HepG2 (cell line): Measurements from ENCODE around the gene ZNF367. TPM values are rescaled to one million over a fixed set of nuclear protein-coding genes. Genes with fewer than 3 reads are reported as not detected.

Source experiments
- BCL3 ChIP-seq: sonication (generic); formaldehyde crosslinking; IDR thresholded peaks from 2 replicates; pipeline ENCODE4 v1.5.1; 2020; ENCODE audit warnings: mild to moderate bottlenecking, missing genetic modification reagents, moderate library complexity
- EP300 ChIP-seq, 3 experiments: sonication (generic) in 1 of 3; formaldehyde crosslinking in 1 of 3; IDR thresholded peaks; 2 replicates each; pipeline versions ENCODE4 v1.5.1 to v1.6.1; 2011 to 2020; ENCODE audit warnings: low read depth in 2 of 3, low read length in 2 of 3, borderline replicate concordance in 1 of 3, improper control_type of control experiment in 1 of 3, mild to moderate bottlenecking in 1 of 3, missing genetic modification reagents in 1 of 3, moderate library complexity in 1 of 3
- ERF ChIP-seq: IDR thresholded peaks from 2 replicates; pipeline ENCODE4 v1.6.1; 2018; ENCODE audit warnings: missing biosample characterization, missing genetic modification reagents
- GATAD2A ChIP-seq: IDR thresholded peaks from 2 replicates; pipeline ENCODE4 v1.6.1; 2016
- MAFF ChIP-seq: IDR thresholded peaks from 2 replicates; pipeline ENCODE4 v1.6.1; 2011; ENCODE audit warnings: low read depth, low read length, improper control_type of control experiment
- NFRKB ChIP-seq: fragments of 450-650 bp; IDR thresholded peaks from 2 replicates; pipeline ENCODE4 v1.6.1; 2017
- NKX3-1 ChIP-seq: sonication (generic); formaldehyde crosslinking; IDR thresholded peaks from 2 replicates; pipeline ENCODE4 v1.5.0; 2020; ENCODE audit warnings: missing genetic modification reagents
- RAD21 ChIP-seq: fragments of 450-650 bp; formaldehyde crosslinking; IDR thresholded peaks from 2 replicates; pipeline ENCODE4 v1.5.0; 2020; ENCODE audit warnings: mild to moderate bottlenecking
- RARG ChIP-seq: sonication (generic); formaldehyde crosslinking; IDR thresholded peaks from 2 replicates; pipeline ENCODE4 v1.4.0; 2020; ENCODE audit warnings: low read depth, mild to moderate bottlenecking, missing genetic modification reagents
- STAG1 ChIP-seq: sonication (generic); formaldehyde crosslinking; IDR thresholded peaks from 2 replicates; pipeline ENCODE4 v1.4.0; 2020; ENCODE audit warnings: missing genetic modification reagents
- ZFP62 ChIP-seq: sonication (generic); formaldehyde crosslinking; IDR thresholded peaks from 2 replicates; pipeline ENCODE4 v1.4.0; 2020; ENCODE audit warnings: missing genetic modification reagents
- ZFP82 ChIP-seq: sonication (generic); formaldehyde crosslinking; IDR thresholded peaks from 2 replicates; pipeline ENCODE4 v1.5.1; 2020; ENCODE audit warnings: mild to moderate bottlenecking, missing genetic modification reagents, borderline replicate concordance
- ZIK1 ChIP-seq: sonication (generic); formaldehyde crosslinking; IDR thresholded peaks from 2 replicates; pipeline ENCODE4 v1.5.0; 2020; ENCODE audit warnings: mild to moderate bottlenecking, low read depth, missing genetic modification reagents, borderline replicate concordance
- ZMAT3 ChIP-seq: sonication (generic); formaldehyde crosslinking; conservative IDR thresholded peaks from 2 replicates; pipeline ENCODE4 v1.7.0; 2021; ENCODE audit warnings: missing genetic modification reagents
- ZMYM3 ChIP-seq: sonication (generic); formaldehyde crosslinking; IDR thresholded peaks from 2 replicates; pipeline ENCODE4 v1.5.1; 2020; ENCODE audit warnings: mild to moderate bottlenecking, missing genetic modification reagents
- ZNF260 ChIP-seq: sonication (generic); formaldehyde crosslinking; IDR thresholded peaks from 2 replicates; pipeline ENCODE4 v1.4.0; 2020; ENCODE audit warnings: missing genetic modification reagents, low read depth, mild to moderate bottlenecking, borderline replicate concordance
- ZNF292 ChIP-seq: sonication (generic); formaldehyde crosslinking; IDR thresholded peaks from 2 replicates; pipeline ENCODE4 v1.8.1; 2022; ENCODE audit warnings: mild to moderate bottlenecking, low read depth, missing genetic modification reagents, borderline replicate concordance
- ZNF317 ChIP-seq: sonication (generic); formaldehyde crosslinking; IDR thresholded peaks from 2 replicates; pipeline ENCODE4 v1.5.0; 2020; ENCODE audit warnings: mild to moderate bottlenecking, missing genetic modification reagents
- ZNF343 ChIP-seq: sonication (generic); formaldehyde crosslinking; IDR thresholded peaks from 2 replicates; pipeline ENCODE4 v1.4.0; 2020; ENCODE audit warnings: mild to moderate bottlenecking, missing genetic modification reagents
- ZNF639 ChIP-seq: conservative IDR thresholded peaks from 2 replicates; pipeline ENCODE4 v1.6.1; 2018; ENCODE audit warnings: missing genetic modification reagents
- ZNF678 ChIP-seq: sonication (generic); formaldehyde crosslinking; IDR thresholded peaks from 2 replicates; pipeline ENCODE4 v1.4.0; 2020; ENCODE audit warnings: mild to moderate bottlenecking, missing genetic modification reagents
- polyA plus RNA-seq, 8 experiments: library from polyadenylated mRNA; depleted of rRNA in 3 of 8; stranded (reverse) in 7 of 8; unstranded in 1 of 8; fragments of >200 nt; fragmentation: Illumina TruSeq in 4 of 8; extraction: Trizol in 4 of 8; gene quantifications; 2 replicates each; pipeline versions ENCODE4 v1.2.1 to v1.2.3, GENCODE V29; 2011 to 2016; ENCODE audit warnings: low read depth in 4 of 8, missing spikeins in 1 of 8, mixed read lengths in 1 of 8; ENCODE audit not compliant: insufficient read depth in 1 of 8
- total RNA-seq, 5 experiments: library from RNA; depleted of rRNA; stranded (reverse); fragments of >200 nt; fragmentation: Illumina TruSeq; extraction: Trizol; gene quantifications; 2 replicates each; pipeline ENCODE4 v1.2.3, GENCODE V29; 2016; ENCODE audit warnings: low read depth in 1 of 5
- TF ChIP-seq, protein P1 (sequence below): sonication (generic); formaldehyde crosslinking; IDR thresholded peaks from 2 replicates; pipeline ENCODE4 v1.4.0; 2020; ENCODE audit warnings: missing genetic modification reagents, mild to moderate bottlenecking, borderline replicate concordance
- TF ChIP-seq, protein P2 (sequence below): fragments of 450-650 bp; IDR thresholded peaks from 2 replicates; pipeline ENCODE4 v1.6.1; 2017

ZNF367 gene
- total and polyA plus RNA-seq, 2 of the 13 experiments (the other 11 are each of a cell fraction or from before 2014, with no cell fraction given): 2.9 to 7.7 TPM

GRCh38 chr9:96441798-96442445, 23.8 kb upstream of the ZNF367 start (continued):
- TF ChIP-seq ZNF260 (CRISPR knock-in tag) (no peak), ZFP82 (CRISPR knock-in tag) (no peak), ERF (CRISPR knock-in tag) (peak; percentile 43; the same call in 1 of the 2 replicates), RAD21 (CRISPR knock-in tag) (peak; percentile 60), MAFF (no peak), ZNF317 (CRISPR knock-in tag) (no peak), RARG (CRISPR knock-in tag) (no peak), ZFP62 (CRISPR knock-in tag) (no peak), BCL3 (CRISPR knock-in tag) (no peak), ZNF639 (CRISPR knock-in tag) (no peak), ZIK1 (CRISPR knock-in tag) (no peak), STAG1 (CRISPR knock-in tag) (peak; percentile 82), ZNF678 (no peak), ZMYM3 (CRISPR knock-in tag) (no peak), ZMAT3 (CRISPR knock-in tag) (no peak), NFRKB (no peak), ZNF292 (no peak), NKX3-1 (CRISPR knock-in tag) (no peak), GATAD2A (CRISPR knock-in tag) (peak; percentile 34; the same call in 1 of the 2 replicates), ZNF343 (no peak), EP300 (IDR thresholded peaks at IDR 0.05; ENCODE audit: low read depth in 2 of 2, low read length in 2 of 2) (no peak), EP300 (CRISPR knock-in tag; IDR thresholded peaks at IDR 0.05; ENCODE audit: borderline replicate concordance) (no peak)
- TF ChIP-seq, protein P1, sequence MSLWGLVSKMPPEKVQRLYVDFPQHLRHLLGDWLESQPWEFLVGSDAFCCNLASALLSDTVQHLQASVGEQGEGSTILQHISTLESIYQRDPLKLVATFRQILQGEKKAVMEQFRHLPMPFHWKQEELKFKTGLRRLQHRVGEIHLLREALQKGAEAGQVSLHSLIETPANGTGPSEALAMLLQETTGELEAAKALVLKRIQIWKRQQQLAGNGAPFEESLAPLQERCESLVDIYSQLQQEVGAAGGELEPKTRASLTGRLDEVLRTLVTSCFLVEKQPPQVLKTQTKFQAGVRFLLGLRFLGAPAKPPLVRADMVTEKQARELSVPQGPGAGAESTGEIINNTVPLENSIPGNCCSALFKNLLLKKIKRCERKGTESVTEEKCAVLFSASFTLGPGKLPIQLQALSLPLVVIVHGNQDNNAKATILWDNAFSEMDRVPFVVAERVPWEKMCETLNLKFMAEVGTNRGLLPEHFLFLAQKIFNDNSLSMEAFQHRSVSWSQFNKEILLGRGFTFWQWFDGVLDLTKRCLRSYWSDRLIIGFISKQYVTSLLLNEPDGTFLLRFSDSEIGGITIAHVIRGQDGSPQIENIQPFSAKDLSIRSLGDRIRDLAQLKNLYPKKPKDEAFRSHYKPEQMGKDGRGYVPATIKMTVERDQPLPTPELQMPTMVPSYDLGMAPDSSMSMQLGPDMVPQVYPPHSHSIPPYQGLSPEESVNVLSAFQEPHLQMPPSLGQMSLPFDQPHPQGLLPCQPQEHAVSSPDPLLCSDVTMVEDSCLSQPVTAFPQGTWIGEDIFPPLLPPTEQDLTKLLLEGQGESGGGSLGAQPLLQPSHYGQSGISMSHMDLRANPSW: no peak
- TF ChIP-seq, protein P2, sequence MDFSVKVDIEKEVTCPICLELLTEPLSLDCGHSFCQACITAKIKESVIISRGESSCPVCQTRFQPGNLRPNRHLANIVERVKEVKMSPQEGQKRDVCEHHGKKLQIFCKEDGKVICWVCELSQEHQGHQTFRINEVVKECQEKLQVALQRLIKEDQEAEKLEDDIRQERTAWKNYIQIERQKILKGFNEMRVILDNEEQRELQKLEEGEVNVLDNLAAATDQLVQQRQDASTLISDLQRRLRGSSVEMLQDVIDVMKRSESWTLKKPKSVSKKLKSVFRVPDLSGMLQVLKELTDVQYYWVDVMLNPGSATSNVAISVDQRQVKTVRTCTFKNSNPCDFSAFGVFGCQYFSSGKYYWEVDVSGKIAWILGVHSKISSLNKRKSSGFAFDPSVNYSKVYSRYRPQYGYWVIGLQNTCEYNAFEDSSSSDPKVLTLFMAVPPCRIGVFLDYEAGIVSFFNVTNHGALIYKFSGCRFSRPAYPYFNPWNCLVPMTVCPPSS: no peak
